ENCODE results near the gene SAA2. TPM values are rescaled to one million over a fixed set of nuclear protein-coding genes. Genes with fewer than 3 reads are reported as not detected.
"Not testable (repeated sequence)": the region's sequence is repeated elsewhere in the genome, so short reads cannot be mapped to it uniquely, and the experiment has no call there.

SAA2 gene
- total RNA-seq, 1 donor from 2014 or later: 0.48 TPM

- intact Hi-C loops (cut with DNase I): no loop called here
- DNase-seq (ENCODE audit: low spot score): no peak
Observed at GRCh38 chr11:18253778-18254338, 5.4 kb upstream of the SAA2 start.

- no peak for DNase-seq (ENCODE audit: low spot score)
- intact Hi-C loops (cut with DNase I): no loop called here
Observed at GRCh38 chr11:18253233-18253632, 4.8 kb upstream of the SAA2 start.

GRCh38 chr11:18247191-18247581, 1.3 kb downstream of the SAA2 start:
- DNase-seq (ENCODE audit: low spot score); intact Hi-C loops (cut with DNase I): not testable (repeated sequence)

GRCh38 chr11:18246379-18247190, 1.9 kb downstream of the SAA2 start:
- DNase-seq (ENCODE audit: low spot score); intact Hi-C loops (cut with DNase I): not testable (repeated sequence)

- no peak for DNase-seq (ENCODE audit: low spot score)
- intact Hi-C loops (cut with DNase I): no loop called here
Observed at GRCh38 chr11:18245396-18245795, 3.1 kb downstream of the SAA2 start.

- DNase-seq (ENCODE audit: low spot score): no peak
- intact Hi-C loops (cut with DNase I): no loop called here
Observed at GRCh38 chr11:18243783-18244362, 4.6 kb downstream of the SAA2 start.

- intact Hi-C loops (cut with DNase I): no loop called here
- no peak for DNase-seq (ENCODE audit: low spot score)
Observed at GRCh38 chr11:18239655-18240054, 8.8 kb downstream of the SAA2 start.

GRCh38 chr11:18236664-18237356, 11.7 kb downstream of the SAA2 start, which contains the start of gene SAA4:
Gene SAA4 (minus strand): TSS chr11:18236802. CDS start chr11:18235926, 876 bp downstream.
- intact Hi-C loops (cut with DNase I): no loop called here
- no peak for DNase-seq (ENCODE audit: low spot score)

- intact Hi-C loops (cut with DNase I): no loop called here
- DNase-seq (ENCODE audit: low spot score): no peak
Observed at GRCh38 chr11:18235394-18236334, 12.8 kb downstream of the SAA2 start.

- DNase-seq (ENCODE audit: low spot score): no peak
- intact Hi-C loops (cut with DNase I): no loop called here
Observed at GRCh38 chr11:18233912-18234311, 14.6 kb downstream of the SAA2 start.

GRCh38 chr11:18230859-18231258, 17.6 kb downstream of the SAA2 start:
- no peak for DNase-seq (ENCODE audit: low spot score)
- intact Hi-C loops (cut with DNase I): no loop called here

GRCh38 chr11:18229501-18229900, 19.0 kb downstream of the SAA2 start:
- intact Hi-C loops (cut with DNase I): no loop called here
- DNase-seq (ENCODE audit: low spot score): no peak

GRCh38 chr11:18225913-18226312, 22.6 kb downstream of the SAA2 start:
- DNase-seq (ENCODE audit: low spot score): no peak
- intact Hi-C loops (cut with DNase I): no loop called here

GRCh38 chr11:18223591-18224387, 24.7 kb downstream of the SAA2 start:
- intact Hi-C loops (cut with DNase I): no loop called here
- DNase-seq (ENCODE audit: low spot score): no peak

GRCh38 chr11:18222814-18223421, 25.6 kb downstream of the SAA2 start:
- intact Hi-C loops (cut with DNase I): no loop called here
- DNase-seq (ENCODE audit: low spot score): no peak

- intact Hi-C loops (cut with DNase I): no loop called here
- no peak for DNase-seq (ENCODE audit: low spot score)
Observed at GRCh38 chr11:18221274-18221876, 27.1 kb downstream of the SAA2 start.

- DNase-seq (ENCODE audit: low spot score): no peak
- intact Hi-C loops (cut with DNase I): no loop called here
Observed at GRCh38 chr11:18209058-18209457, 39.4 kb downstream of the SAA2 start.

GRCh38 chr11:18204771-18205170, 43.7 kb downstream of the SAA2 start:
- intact Hi-C loops (cut with DNase I): no loop called here

More at GRCh38 chr11:18204771-18205170, 43.7 kb downstream of the SAA2 start:
- DNase-seq (ENCODE audit: low spot score): no peak

Data from cardiac septum (tissue), 1 donor.